ENCODE measurements around the gene ACAP2. TPM values are rescaled to one million over a fixed set of nuclear protein-coding genes. Genes with fewer than 3 reads are reported as not detected.

The ACAP2 gene
- total RNA-seq, 6 experiments from 2014 or later, result 37.7 to 47.1 (median 45.2) TPM

DNA sequence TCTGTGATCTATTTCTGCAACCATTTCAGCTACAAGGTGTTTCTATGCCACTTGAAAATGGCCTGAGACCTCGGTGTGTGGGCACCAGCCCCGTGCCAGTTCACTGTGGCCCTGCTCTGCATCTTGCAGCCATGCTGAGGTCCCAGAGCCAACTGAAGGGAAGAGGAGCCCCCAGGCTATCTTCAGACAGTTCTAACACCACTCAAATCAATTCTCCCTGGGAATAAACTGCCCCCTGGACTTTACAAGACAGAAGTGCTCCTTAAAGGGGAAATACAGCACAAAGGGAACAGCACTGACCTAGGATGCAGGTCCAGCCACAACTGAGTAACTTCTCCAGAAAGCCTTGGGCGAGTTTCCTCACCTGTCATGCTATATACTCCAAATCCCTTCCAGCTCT lies 175.7 kb downstream of the ACAP2 start:
- TF ChIP-seq, protein P1, sequence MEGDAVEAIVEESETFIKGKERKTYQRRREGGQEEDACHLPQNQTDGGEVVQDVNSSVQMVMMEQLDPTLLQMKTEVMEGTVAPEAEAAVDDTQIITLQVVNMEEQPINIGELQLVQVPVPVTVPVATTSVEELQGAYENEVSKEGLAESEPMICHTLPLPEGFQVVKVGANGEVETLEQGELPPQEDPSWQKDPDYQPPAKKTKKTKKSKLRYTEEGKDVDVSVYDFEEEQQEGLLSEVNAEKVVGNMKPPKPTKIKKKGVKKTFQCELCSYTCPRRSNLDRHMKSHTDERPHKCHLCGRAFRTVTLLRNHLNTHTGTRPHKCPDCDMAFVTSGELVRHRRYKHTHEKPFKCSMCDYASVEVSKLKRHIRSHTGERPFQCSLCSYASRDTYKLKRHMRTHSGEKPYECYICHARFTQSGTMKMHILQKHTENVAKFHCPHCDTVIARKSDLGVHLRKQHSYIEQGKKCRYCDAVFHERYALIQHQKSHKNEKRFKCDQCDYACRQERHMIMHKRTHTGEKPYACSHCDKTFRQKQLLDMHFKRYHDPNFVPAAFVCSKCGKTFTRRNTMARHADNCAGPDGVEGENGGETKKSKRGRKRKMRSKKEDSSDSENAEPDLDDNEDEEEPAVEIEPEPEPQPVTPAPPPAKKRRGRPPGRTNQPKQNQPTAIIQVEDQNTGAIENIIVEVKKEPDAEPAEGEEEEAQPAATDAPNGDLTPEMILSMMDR (IDR thresholded peaks at IDR 0.05), result no peak
- Mint-ChIP-seq H3K27me3 (ENCODE audit: insufficient read depth) (no peaks in the 10 kb centered on the region), H3K27ac (no peak overlapping the region), H3K4me1 (ENCODE audit: low read depth) (peaks cover 40% of the 10 kb centered on the region), H3K36me3 (ENCODE audit: low read depth) (no peaks in the 10 kb centered on the region), H3K9me3 (no peaks in the 10 kb centered on the region), H3K4me3 (no peak overlapping the region)
- no peak for DNase-seq

DNA sequence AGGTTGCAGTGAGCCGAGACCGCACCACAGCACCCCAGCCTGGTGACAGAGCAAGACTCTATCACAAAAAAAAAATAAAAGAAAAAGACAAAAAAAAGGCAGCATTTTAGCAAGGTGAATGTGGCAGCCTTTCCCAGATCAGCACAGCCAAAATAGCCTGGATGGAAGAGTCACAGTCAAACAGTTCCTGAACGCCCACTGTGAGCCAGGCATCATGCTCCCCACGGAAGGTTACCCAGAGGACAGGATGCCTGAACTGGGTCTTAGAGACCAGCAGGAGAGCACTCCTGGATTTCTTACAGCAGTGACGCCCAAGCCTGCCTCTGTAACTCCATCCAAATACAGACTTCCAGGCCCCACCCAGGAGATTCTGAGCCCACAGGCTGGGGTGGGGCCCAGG lies 176.4 kb downstream of the ACAP2 start:
- Mint-ChIP-seq H3K9me3 (no peaks in the 10 kb centered on the region), H3K4me3 (no peak overlapping the region), H3K4me1 (ENCODE audit: low read depth) (peaks cover 36% of the 10 kb centered on the region), H3K27me3 (ENCODE audit: insufficient read depth) (no peaks in the 10 kb centered on the region), H3K27ac (no peak overlapping the region), H3K36me3 (ENCODE audit: low read depth) (no peaks in the 10 kb centered on the region)
- no peak for DNase-seq
- TF ChIP-seq, protein P1 (IDR thresholded peaks at IDR 0.05), result no peak

DNA sequence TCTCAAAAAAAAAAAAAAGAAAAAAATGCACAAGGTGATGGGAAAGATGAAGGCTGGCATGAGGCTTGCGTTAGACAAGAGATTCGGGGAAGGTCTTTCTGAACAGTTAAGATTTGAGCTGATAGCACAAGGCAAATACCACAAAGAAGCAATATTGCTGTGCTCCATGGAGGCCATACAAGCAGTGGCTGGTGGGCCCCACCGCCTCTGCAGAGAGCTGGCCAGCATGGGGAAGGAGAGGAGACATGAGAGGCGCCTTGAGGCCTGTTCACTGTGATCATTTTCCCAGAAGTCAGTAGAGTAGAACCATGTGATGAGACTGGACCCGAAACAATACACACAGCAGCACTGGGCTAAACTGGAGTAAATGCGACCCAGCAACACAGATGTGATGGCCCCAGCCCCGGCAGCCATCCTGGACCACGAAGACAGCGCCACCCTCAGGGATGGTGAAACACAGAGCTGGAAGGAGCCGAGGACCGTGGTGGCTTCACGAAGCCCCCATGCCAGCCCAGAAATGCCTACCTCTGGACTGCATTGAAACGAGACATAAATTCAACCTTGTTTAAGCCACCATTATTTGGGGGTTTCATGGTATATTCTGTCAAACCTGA lies 177.3 kb downstream of the ACAP2 start:
- no peaks in the 10 kb centered on the region for H3K36me3 Mint-ChIP-seq (ENCODE audit: low read depth)
- no peak for DNase-seq
- peaks cover 36% of the 10 kb centered on the region for H3K4me1 Mint-ChIP-seq (ENCODE audit: low read depth)
- TF ChIP-seq, protein P1 (IDR thresholded peaks at IDR 0.05), result no peak; the same call in 1 of the 2 replicates
- H3K9me3 Mint-ChIP-seq, result no peaks in the 10 kb centered on the region
- no peak overlapping the region for H3K27ac Mint-ChIP-seq
- no peaks in the 10 kb centered on the region for H3K27me3 Mint-ChIP-seq (ENCODE audit: insufficient read depth)
- H3K4me3 Mint-ChIP-seq, result no peak overlapping the region

DNA sequence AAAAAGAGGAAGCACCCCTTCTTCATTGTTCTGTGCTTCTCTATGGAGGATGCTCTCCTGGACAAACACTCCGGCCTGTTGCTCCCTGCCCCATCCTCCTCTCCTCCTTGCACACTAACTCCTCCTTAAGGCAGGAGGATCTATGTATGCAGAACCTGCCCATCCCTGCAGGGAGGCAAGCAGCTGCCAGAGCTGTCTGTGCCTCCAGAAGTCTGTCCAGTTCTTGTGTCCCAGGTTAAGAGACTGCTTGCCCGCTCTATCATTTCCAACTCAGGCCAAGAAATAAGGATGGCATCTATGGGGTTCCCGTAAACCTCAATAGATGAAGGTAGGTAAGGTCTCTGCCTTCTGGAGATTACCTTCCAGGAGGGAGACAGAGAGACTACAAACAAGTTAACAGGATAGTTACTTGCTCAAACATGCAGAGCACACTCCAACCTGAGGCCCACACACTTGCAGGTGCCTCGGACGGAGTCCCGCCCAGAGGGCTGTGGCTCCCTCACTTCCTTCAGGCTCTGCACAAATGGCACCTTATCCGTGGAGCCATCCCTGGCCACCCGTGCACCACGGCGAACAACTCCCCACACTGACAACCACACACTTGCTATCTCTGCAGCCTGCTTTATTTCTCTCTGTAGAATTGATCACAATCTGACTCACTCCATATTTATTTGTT lies 178.8 kb downstream of the ACAP2 start:
- H3K27ac Mint-ChIP-seq, result peak overlapping the region; percentile 30

DNA sequence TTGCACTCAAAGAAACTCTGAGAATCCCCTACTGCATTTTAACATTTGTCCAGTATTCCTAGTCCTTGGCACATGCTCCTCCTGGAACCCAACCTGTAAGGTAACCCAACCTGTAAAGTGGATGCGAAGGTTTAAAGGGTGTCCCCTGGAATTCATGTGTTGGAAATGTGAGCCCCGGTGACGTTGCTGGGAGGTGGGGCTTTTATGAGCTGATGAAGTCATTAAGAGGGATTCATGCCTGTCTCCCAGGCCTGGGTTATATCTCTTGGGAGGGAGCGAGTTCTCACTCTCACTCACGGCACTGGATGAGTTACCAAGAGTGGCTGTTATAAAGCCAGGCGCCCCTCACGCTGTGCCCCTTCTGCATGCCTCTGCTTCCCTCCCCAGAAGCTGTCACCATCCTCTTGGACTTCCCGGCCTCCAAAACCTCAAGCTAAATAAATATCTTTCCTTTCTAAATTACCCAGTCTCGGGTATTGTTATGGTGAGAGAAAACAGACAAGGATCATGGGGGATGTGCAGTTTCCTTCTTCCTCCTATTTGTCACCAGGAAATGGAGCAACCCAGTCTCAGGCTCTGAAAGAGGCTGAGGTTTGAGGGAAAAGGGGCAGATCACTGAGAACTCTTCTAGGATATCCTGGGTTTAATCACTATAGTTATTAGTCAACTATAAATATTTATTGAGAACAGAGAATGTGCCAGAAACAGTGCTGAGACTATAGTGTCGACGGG lies 179.5 kb downstream of the ACAP2 start:
- peaks cover 27% of the 10 kb centered on the region for H3K4me1 Mint-ChIP-seq (ENCODE audit: low read depth)
- H3K9me3 Mint-ChIP-seq, result no peaks in the 10 kb centered on the region
- H3K4me3 Mint-ChIP-seq, result no peak overlapping the region
- no peaks in the 10 kb centered on the region for H3K27me3 Mint-ChIP-seq (ENCODE audit: insufficient read depth)
- TF ChIP-seq, protein P1 (IDR thresholded peaks at IDR 0.05), result no peak
- no peak for DNase-seq
- peak overlapping the region; percentile 30 for H3K27ac Mint-ChIP-seq
- no peaks in the 10 kb centered on the region for H3K36me3 Mint-ChIP-seq (ENCODE audit: low read depth)

More for the DNA sequence above, 178.8 kb downstream of the ACAP2 start:
- TF ChIP-seq, protein P1 (IDR thresholded peaks at IDR 0.05), result no peak
- Mint-ChIP-seq H3K9me3 (no peaks in the 10 kb centered on the region), H3K4me3 (no peak overlapping the region), H3K27me3 (ENCODE audit: insufficient read depth) (no peaks in the 10 kb centered on the region), H3K36me3 (ENCODE audit: low read depth) (no peaks in the 10 kb centered on the region), H3K4me1 (ENCODE audit: low read depth) (peaks cover 25% of the 10 kb centered on the region)
- DNase-seq, result no peak

Measured in HFFc6 (cell line).